ENCODE measurements around the gene LRRIQ1. TPM values are rescaled to one million over a fixed set of nuclear protein-coding genes. Genes with fewer than 3 reads are reported as not detected.

Gene LRRIQ1
- total RNA-seq, 1 donor from 2014 or later = not detected

- peaks cover 11% of the 10 kb centered on the region for H3K27me3 Mint-ChIP-seq (ENCODE audit: low read depth)
- no peak overlapping the region for H3K27ac Mint-ChIP-seq (ENCODE audit: unreplicated experiment)
- TF ChIP-seq CTCF (IDR thresholded peaks at IDR 0.05) = peak; percentile 84
- no peaks in the 10 kb centered on the region for H3K36me3 Mint-ChIP-seq (ENCODE audit: low read depth)
- DNase-seq (ENCODE audit: low spot score) = no peak
- no peaks in the 10 kb centered on the region for H3K9me3 Mint-ChIP-seq (ENCODE audit: low read depth)
- H3K4me1 Mint-ChIP-seq (ENCODE audit: low read depth) = peaks cover 4% of the 10 kb centered on the region
- H3K4me3 Mint-ChIP-seq (ENCODE audit: unreplicated experiment) = no peak overlapping the region
Measured at GRCh38 chr12:85155791-85156190, 119.6 kb downstream of the LRRIQ1 start.

- Mint-ChIP-seq H3K27ac (ENCODE audit: unreplicated experiment) (no peak overlapping the region), H3K4me3 (ENCODE audit: unreplicated experiment) (no peak overlapping the region), H3K4me1 (ENCODE audit: low read depth) (peaks cover 4% of the 10 kb centered on the region), H3K36me3 (ENCODE audit: low read depth) (no peaks in the 10 kb centered on the region), H3K27me3 (ENCODE audit: low read depth) (peaks cover 11% of the 10 kb centered on the region), H3K9me3 (ENCODE audit: low read depth) (no peaks in the 10 kb centered on the region)
- peak; percentile 53 for TF ChIP-seq CTCF (IDR thresholded peaks at IDR 0.05)
- DNase-seq (ENCODE audit: low spot score) = no peak
Measured at GRCh38 chr12:85156569-85156968, 120.4 kb downstream of the LRRIQ1 start.

- Mint-ChIP-seq H3K4me3 (ENCODE audit: unreplicated experiment) (no peak overlapping the region), H3K27ac (ENCODE audit: unreplicated experiment) (no peak overlapping the region), H3K27me3 (ENCODE audit: low read depth) (peaks cover 11% of the 10 kb centered on the region), H3K4me1 (ENCODE audit: low read depth) (peaks cover 4% of the 10 kb centered on the region), H3K9me3 (ENCODE audit: low read depth) (no peaks in the 10 kb centered on the region), H3K36me3 (ENCODE audit: low read depth) (no peaks in the 10 kb centered on the region)
- no peak for DNase-seq (ENCODE audit: low spot score)
- no peak for TF ChIP-seq CTCF (IDR thresholded peaks at IDR 0.05)
Measured at GRCh38 chr12:85157035-85157603, 121.0 kb downstream of the LRRIQ1 start.

GRCh38 chr12:85163752-85164321 is 127.7 kb downstream of the LRRIQ1 start:
- no peak overlapping the region for H3K4me3 Mint-ChIP-seq (ENCODE audit: unreplicated experiment)
- peaks cover 3% of the 10 kb centered on the region for H3K27me3 Mint-ChIP-seq (ENCODE audit: low read depth)
- no peak for DNase-seq (ENCODE audit: low spot score)
- no peaks in the 10 kb centered on the region for H3K36me3 Mint-ChIP-seq (ENCODE audit: low read depth)
- H3K27ac Mint-ChIP-seq (ENCODE audit: unreplicated experiment) = no peak overlapping the region
- no peaks in the 10 kb centered on the region for H3K4me1 Mint-ChIP-seq (ENCODE audit: low read depth)
- TF ChIP-seq CTCF (IDR thresholded peaks at IDR 0.05) = no peak
- H3K9me3 Mint-ChIP-seq (ENCODE audit: low read depth) = no peaks in the 10 kb centered on the region

- TF ChIP-seq CTCF (IDR thresholded peaks at IDR 0.05) = no peak
- Mint-ChIP-seq H3K9me3 (ENCODE audit: low read depth) (no peaks in the 10 kb centered on the region), H3K4me1 (ENCODE audit: low read depth) (peaks cover 14% of the 10 kb centered on the region), H3K4me3 (ENCODE audit: unreplicated experiment) (no peak overlapping the region), H3K27ac (ENCODE audit: unreplicated experiment) (no peak overlapping the region), H3K36me3 (ENCODE audit: low read depth) (no peaks in the 10 kb centered on the region), H3K27me3 (ENCODE audit: low read depth) (no peaks in the 10 kb centered on the region)
- DNase-seq (ENCODE audit: low spot score) = no peak
Measured at GRCh38 chr12:85179680-85180270, 143.6 kb downstream of the LRRIQ1 start.
